Colonic mucosa (tissue), 4 donors: Measurements from ENCODE around the gene ELOVL5. TPM values are rescaled to one million over a fixed set of nuclear protein-coding genes. Genes with fewer than 3 reads are reported as not detected.

ENCODE experiments used
- DNase-seq: peaks from one replicate; pipeline ENCODE4 v3.0.0-alpha.2; 2020
- H3K27ac ChIP-seq: fragments of 200-600 bp; one replicate; pipeline ENCODE4 v1.8.0; 2021
- H3K27me3 ChIP-seq: fragments of 200-600 bp; one replicate; pipeline ENCODE4 v1.8.0; 2021
- H3K36me3 ChIP-seq: fragments of 200-600 bp; one replicate; pipeline ENCODE4 v1.8.0; 2021
- H3K4me1 ChIP-seq: fragments of 200-600 bp; one replicate; pipeline ENCODE4 v1.8.0; 2021; ENCODE audit warnings: mild to moderate bottlenecking
- H3K4me3 ChIP-seq: fragments of 200-600 bp; one replicate; pipeline ENCODE4 v1.8.0; 2021
- H3K9ac ChIP-seq, 2 donors: one replicate each; pipeline ENCODE4 v1.7.0; 2013; ENCODE audit warnings: control low read depth in 2 of 2, low read depth in 2 of 2, low read length in 2 of 2
- H3K9me3 ChIP-seq: fragments of 200-600 bp; one replicate; pipeline ENCODE4 v1.8.0; 2021
- intact Hi-C: fragments of 100-400 bp; cut with DNase I; formaldehyde crosslinking; loops from one replicate; pipeline ENCODE4 v1.14.1; 2022
- total RNA-seq, 2 donors: library from RNA; stranded (reverse); fragmentation: NEBNext Ultra II Directional in 1 of 2; extraction: Animal tissue kit (Norgen Biotek cat#: 25700) in 1 of 2; gene quantifications; one replicate each; pipeline ENCODE4 v1.2.1, GENCODE V29; 2021
- TF ChIP-seq, protein P1 (sequence below): fragments of 200-600 bp; IDR thresholded peaks from one replicate; pipeline ENCODE4 v1.8.0; 2022; ENCODE audit warnings: antibody characterized with exemption, mild to moderate bottlenecking
- donor health status: healthy.
- donor health status: DM: no; HTN: no; CAD: no.
- donor health status: DM: no; HTN: no; CAD: no.

The ELOVL5 gene
- total RNA-seq, 2 donors from 2014 or later = 17.5 to 34.9 TPM

GRCh38 chr6:53264915-53265607 lies 83.7 kb downstream of the ELOVL5 start:
- H3K9ac ChIP-seq = no peak overlapping the region
- no peaks in the 10 kb centered on the region for H3K4me1 ChIP-seq
- TF ChIP-seq, protein P1, sequence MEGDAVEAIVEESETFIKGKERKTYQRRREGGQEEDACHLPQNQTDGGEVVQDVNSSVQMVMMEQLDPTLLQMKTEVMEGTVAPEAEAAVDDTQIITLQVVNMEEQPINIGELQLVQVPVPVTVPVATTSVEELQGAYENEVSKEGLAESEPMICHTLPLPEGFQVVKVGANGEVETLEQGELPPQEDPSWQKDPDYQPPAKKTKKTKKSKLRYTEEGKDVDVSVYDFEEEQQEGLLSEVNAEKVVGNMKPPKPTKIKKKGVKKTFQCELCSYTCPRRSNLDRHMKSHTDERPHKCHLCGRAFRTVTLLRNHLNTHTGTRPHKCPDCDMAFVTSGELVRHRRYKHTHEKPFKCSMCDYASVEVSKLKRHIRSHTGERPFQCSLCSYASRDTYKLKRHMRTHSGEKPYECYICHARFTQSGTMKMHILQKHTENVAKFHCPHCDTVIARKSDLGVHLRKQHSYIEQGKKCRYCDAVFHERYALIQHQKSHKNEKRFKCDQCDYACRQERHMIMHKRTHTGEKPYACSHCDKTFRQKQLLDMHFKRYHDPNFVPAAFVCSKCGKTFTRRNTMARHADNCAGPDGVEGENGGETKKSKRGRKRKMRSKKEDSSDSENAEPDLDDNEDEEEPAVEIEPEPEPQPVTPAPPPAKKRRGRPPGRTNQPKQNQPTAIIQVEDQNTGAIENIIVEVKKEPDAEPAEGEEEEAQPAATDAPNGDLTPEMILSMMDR = no peak
- no peaks in the 10 kb centered on the region for H3K27me3 ChIP-seq
- no peaks in the 10 kb centered on the region for H3K36me3 ChIP-seq
- no peaks in the 10 kb centered on the region for H3K9me3 ChIP-seq
- no peak overlapping the region for H3K4me3 ChIP-seq
- no peak for DNase-seq
- intact Hi-C loops = no loop called here
- H3K27ac ChIP-seq = no peak overlapping the region

DNA sequence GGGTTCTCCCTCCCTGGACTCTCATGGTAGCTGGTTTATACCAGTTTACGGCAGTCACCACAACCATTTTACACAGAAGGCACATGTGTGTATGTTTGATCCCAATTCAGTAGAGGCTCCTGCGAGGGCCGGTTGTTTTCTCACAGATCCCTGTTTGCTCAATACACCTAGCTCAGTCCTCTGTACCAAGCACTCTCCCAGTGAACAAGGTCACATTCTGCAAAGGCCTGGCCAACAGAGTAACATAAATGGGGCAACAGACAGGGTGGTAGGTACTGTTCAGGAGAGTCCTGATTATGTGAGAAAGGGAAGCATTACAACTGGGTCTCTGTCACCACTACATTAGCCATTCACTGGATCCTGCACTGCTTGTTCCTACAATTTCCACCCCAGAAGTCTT lies 84.4 kb downstream of the ELOVL5 start:
- intact Hi-C loops = no loop called here
- TF ChIP-seq, protein P1 = no peak
- Histone ChIP-seq H3K4me1 (no peaks in the 10 kb centered on the region), H3K36me3 (no peaks in the 10 kb centered on the region), H3K27ac (no peak overlapping the region), H3K27me3 (no peaks in the 10 kb centered on the region), H3K9ac (no peak overlapping the region), H3K9me3 (no peaks in the 10 kb centered on the region), H3K4me3 (no peak overlapping the region)
- no peak for DNase-seq

DNA sequence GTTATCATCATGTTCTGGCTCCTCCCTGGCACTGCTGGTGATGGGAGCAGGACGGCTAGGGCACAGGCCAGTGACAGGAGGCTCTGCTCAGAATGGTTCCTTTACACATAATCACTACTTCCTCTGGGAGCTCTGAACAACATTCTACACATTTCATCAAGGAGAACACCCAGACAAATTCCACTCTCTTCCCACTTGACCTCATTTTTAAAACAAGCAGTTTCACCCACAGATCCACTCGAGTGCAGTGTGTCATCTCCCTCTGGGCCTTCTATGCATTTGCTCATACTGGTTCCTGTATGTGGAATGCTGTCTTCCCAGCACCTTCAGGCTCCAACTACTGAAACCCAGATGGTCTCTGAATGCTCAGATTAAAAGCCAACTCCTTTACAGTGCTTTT lies 84.8 kb downstream of the ELOVL5 start:
- H3K36me3 ChIP-seq = no peaks in the 10 kb centered on the region
- no peak overlapping the region for H3K9ac ChIP-seq
- TF ChIP-seq, protein P1 = no peak
- H3K27me3 ChIP-seq = no peaks in the 10 kb centered on the region
- intact Hi-C loops = no loop called here
- no peaks in the 10 kb centered on the region for H3K9me3 ChIP-seq
- H3K4me1 ChIP-seq = no peaks in the 10 kb centered on the region
- no peak overlapping the region for H3K4me3 ChIP-seq
- DNase-seq = no peak
- no peak overlapping the region for H3K27ac ChIP-seq

- Histone ChIP-seq H3K4me3 (no peak overlapping the region), H3K9me3 (no peaks in the 10 kb centered on the region), H3K9ac (no peak overlapping the region), H3K4me1 (no peaks in the 10 kb centered on the region), H3K27me3 (no peaks in the 10 kb centered on the region), H3K27ac (no peak overlapping the region), H3K36me3 (no peaks in the 10 kb centered on the region)
- TF ChIP-seq, protein P1 = no peak
- no peak for DNase-seq
- intact Hi-C loops = no loop called here
These were observed 88.7 kb downstream of the ELOVL5 start for GRCh38 chr6:53259860-53260580.

DNA sequence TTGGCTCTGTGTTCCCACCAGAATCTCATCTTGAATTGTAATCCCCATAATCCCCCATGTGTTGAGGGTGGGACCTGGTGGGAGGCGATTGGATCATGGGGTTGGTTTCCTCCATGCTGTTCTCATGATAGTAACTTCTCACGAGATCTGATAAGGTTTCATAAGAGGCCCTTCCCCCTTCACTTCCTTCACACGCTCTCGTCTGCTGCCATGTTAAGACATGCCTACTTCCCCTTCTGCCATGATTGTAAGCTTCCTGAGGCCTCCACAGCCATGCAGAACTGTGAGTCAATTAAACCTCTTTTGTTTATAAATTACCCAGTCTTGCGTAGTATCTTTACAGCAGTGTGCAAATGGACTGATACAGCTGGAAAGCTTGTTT lies 90.0 kb downstream of the ELOVL5 start:
- intact Hi-C loops = no loop called here

More for the DNA sequence above, 90.0 kb downstream of the ELOVL5 start:
- Histone ChIP-seq H3K9ac (no peak overlapping the region), H3K4me1 (no peaks in the 10 kb centered on the region), H3K36me3 (no peaks in the 10 kb centered on the region), H3K4me3 (no peak overlapping the region), H3K27ac (no peak overlapping the region), H3K27me3 (no peaks in the 10 kb centered on the region), H3K9me3 (no peaks in the 10 kb centered on the region)
- no peak for DNase-seq
- TF ChIP-seq, protein P1 = no peak
